NCI-H2107 treated with DMSO at 0.1 percent for 48 hours (cell line): ENCODE data around the gene SMIM26.

Source experiments
- DNase-seq: peaks from one replicate; lab custom pipeline; 2025; ENCODE audit not compliant: unreplicated experiment; lab: John Stamatoyannopoulos, UW

The SMIM26 gene

GRCh38 chr20:18578581-18578980 lies 11.3 kb downstream of the SMIM26 start:
- DNase-seq: no peak

DNA sequence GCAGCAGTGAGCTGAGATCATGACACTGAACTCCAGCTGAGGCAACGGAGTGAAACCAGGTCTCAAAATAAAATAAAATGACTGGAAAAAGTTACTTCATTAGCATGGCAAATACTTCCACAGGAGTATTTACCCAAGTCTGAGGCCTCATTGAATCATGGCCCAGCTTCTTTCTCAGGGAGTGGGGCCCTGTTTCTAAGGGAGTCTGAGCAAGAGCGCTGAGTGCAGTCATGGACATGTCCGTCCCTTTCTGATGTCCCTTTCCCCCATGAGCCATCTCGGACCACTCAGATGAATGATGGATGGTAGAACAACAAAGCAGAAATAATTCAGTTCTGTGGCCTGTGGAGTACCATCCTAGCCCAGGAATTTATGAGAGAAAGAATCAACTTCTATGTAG lies 12.8 kb downstream of the SMIM26 start:
- DNase-seq: no peak

DNA sequence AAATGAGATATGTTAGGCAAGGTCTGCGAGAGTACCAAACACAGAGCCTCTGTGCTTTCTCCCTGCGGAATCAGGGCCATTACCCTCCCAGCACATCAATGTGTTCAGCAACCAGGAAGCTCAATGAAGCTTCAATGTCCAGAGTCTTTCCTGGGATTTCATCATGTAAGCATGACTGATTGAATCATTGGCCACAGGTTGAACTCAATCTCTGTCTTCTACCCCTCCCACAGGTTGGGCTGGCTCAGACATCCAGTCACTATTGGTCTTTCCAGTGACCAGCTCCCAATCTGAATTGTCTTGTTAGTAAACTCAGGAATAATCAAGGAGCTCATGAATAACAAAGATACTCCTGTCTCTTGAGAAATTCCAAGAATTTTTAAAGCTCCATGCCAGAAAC lies 17.9 kb downstream of the SMIM26 start:
- DNase-seq: peak; percentile 8

GRCh38 chr20:18587665-18588573 lies 20.7 kb downstream of the SMIM26 start, which contains the start of gene DTD1:
Gene DTD1 (plus strand): TSS chr20:18588054. CDS start chr20:18588073, 19 bp downstream.
- DNase-seq: peak; percentile 51

GRCh38 chr20:18588574-18588933 lies 21.3 kb downstream of the SMIM26 start:
- peak; percentile 51 for DNase-seq

DNA sequence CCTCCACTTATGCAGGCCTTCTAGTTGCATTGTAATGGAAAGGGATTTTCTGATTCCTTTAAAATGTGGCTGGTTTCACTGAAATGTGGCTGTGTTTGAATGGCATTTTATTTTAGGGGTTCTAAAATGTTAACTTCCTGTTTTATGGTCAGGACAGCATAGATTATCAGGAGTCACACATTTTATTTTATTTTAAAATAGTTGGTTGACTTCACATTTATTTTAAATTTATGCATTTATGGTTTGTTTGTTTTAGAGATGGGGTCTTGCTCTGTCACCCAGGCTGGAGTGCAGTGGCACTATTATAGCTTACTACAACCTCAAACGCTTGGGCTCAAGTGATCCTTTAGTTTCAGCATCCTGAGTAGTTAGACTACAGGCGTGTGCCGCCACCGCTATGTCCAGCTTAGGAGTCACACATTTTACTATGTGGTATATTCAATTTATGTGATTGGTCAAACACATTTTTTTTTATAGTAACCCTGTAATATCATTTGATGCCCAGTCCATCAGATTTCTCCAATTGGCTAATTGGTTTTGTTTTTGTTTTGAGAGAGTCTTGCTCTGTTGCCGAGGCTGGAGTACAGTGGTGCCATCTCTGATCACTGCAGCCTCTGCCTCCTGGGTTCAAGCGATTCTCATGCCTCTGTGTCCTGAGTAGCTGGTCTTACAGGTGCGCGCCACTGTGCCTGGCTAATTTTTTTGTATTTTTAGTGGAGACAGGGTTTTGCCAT lies 22.9 kb downstream of the SMIM26 start:
- DNase-seq: no peak

- no peak for DNase-seq
These were observed 29.0 kb downstream of the SMIM26 start for GRCh38 chr20:18596270-18596669.

GRCh38 chr20:18609741-18610140 lies 42.5 kb downstream of the SMIM26 start:
- no peak for DNase-seq

- DNase-seq: peak; percentile 75
These were observed 44.3 kb downstream of the SMIM26 start for GRCh38 chr20:18611492-18611891.

DNA sequence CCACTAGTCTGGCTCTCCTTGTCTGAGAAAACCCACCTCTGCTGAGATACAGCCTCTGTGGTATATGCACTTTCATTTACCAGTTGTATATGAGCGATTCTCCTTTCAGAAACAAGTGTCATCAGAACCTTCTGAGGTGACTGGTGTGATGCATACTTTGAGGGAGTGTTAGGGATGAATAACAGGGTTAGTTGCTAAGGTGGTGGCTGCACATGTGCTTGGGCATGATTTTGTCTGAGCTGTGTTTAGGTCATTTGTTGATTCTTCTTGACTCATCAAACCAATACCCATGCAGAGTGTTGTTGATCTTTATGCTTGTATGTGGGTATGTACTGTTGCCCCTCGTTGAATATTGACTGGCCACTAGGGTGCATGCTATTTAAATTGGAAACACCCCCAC lies 46.3 kb downstream of the SMIM26 start:
- no peak for DNase-seq

- DNase-seq: no peak
These were observed 47.0 kb downstream of the SMIM26 start for GRCh38 chr20:18614244-18614643.

GRCh38 chr20:18615020-18615650 lies 47.9 kb downstream of the SMIM26 start:
- DNase-seq: no peak
